Embryonic facial prominence (tissue), 1 donor: ENCODE results near the gene AGRN.
"Not testable (repeated sequence)": the region's sequence is repeated elsewhere in the genome, so short reads cannot be mapped to it uniquely, and the experiment has no call there.

ENCODE experiments used
- DNase-seq: peaks from one replicate; pipeline ENCODE4 v3.0.0-alpha.2; 2016; ENCODE audit errors: extremely low spot score

The AGRN gene

GRCh38 chr1:1000357-1001056 lies 19.4 kb upstream of the AGRN start:
- DNase-seq = peak; percentile 71

- DNase-seq = peak; percentile 34
Measured at GRCh38 chr1:1001057-1001783, 18.7 kb upstream of the AGRN start.

GRCh38 chr1:1003618-1004419 lies 16.1 kb upstream of the AGRN start:
- no peak for DNase-seq

- no peak for DNase-seq
Measured at GRCh38 chr1:1004420-1004779, 15.5 kb upstream of the AGRN start.

GRCh38 chr1:1004780-1005697 lies 14.9 kb upstream of the AGRN start:
- DNase-seq = no peak

- no peak for DNase-seq
Measured at GRCh38 chr1:1005774-1006304, 14.1 kb upstream of the AGRN start.

GRCh38 chr1:1006305-1007159 lies 13.4 kb upstream of the AGRN start:
- DNase-seq = no peak

GRCh38 chr1:1010131-1010530 lies 9.8 kb upstream of the AGRN start:
- not testable (repeated sequence) for DNase-seq

- no peak for DNase-seq
Measured at GRCh38 chr1:1011396-1011949, 8.4 kb upstream of the AGRN start.

GRCh38 chr1:1012736-1013104 lies 7.2 kb upstream of the AGRN start:
- not testable (repeated sequence) for DNase-seq

- no peak for DNase-seq
Measured at GRCh38 chr1:1013105-1013921, 6.6 kb upstream of the AGRN start, which contains the start of gene ISG15. Gene ISG15, plus strand, starts transcription at chr1:1013497. Its CDS starts 77 bp downstream, at chr1:1013574.

GRCh38 chr1:1013922-1014648 lies 5.8 kb upstream of the AGRN start:
- no peak for DNase-seq

- no peak for DNase-seq
Measured at GRCh38 chr1:1014799-1015681, 4.9 kb upstream of the AGRN start.

GRCh38 chr1:1017397-1018320 lies 2.3 kb upstream of the AGRN start:
- DNase-seq = not testable (repeated sequence)

GRCh38 chr1:1018321-1018685 lies 1.6 kb upstream of the AGRN start:
- not testable (repeated sequence) for DNase-seq
